ENCODE results near the gene DUOX2. TPM values are rescaled to one million over a fixed set of nuclear protein-coding genes. Genes with fewer than 3 reads are reported as not detected.

Gene DUOX2
- polyA plus RNA-seq, 1 donor (not counting 4 experiments of a cell fraction or from before 2014, with no cell fraction given), result 0.31 TPM

DNA sequence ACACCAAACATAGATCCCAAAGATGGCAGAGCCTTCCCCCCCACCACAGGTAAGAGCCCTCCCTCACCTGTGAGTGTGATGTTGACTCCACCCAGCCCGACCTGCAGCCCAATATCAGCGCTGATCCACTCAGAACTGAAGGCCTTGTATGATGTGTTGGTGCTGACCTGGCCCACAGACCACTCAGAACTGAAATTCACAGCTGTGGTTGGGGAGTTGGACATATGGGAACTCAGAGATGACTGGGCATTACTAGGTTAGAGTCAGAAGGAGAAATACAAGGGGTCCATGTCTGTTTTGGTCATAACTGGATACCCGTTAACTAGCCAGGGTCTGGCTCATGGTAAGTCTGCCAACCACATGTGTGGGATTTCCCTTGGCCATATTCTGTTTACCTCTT lies 7.0 kb upstream of the DUOX2 start:
- dilution Hi-C loops (cut with MboI; ENCODE audit: extremely low pct_ligation_motif_present, low sequenced_read_pairs), result no loop called here
- Histone ChIP-seq H3K36me3 (ENCODE audit: control insufficient read depth in 2 of 2, extremely low read depth in 1 of 2, insufficient read depth in 2 of 2, low read length in 2 of 2) (peaks cover 0 to 3% of the 10 kb centered on the region in 2 experiments), H3K9me3 (ENCODE audit: control insufficient read depth, low read depth, low read length) (no peaks in the 10 kb centered on the region), H2AFZ (ENCODE audit: control insufficient read depth, low read length) (no peak overlapping the region), H3K4me1 (ENCODE audit: control insufficient read depth, extremely low read depth, insufficient read depth, low read length) (peaks cover 14% of the 10 kb centered on the region), H3K27ac (ENCODE audit: control insufficient read depth, insufficient read depth, low read length) (no peak overlapping the region), H3K9ac (ENCODE audit: control insufficient read depth, extremely low read depth, insufficient read depth, low read length) (no peak overlapping the region), H3K9me1 (ENCODE audit: control insufficient read depth, extremely low read depth, insufficient read depth, low read length) (no peaks in the 10 kb centered on the region), H4K20me1 (ENCODE audit: control insufficient read depth, extremely low read depth, insufficient read depth, low read length) (peaks cover 3% of the 10 kb centered on the region), H3K4me3 (ENCODE audit: control insufficient read depth in 2 of 3, extremely low read depth in 1 of 3, insufficient read depth in 2 of 3, low read depth in 1 of 3, low read length in 3 of 3) (no peak overlapping the region), H3K27me3 (ENCODE audit: control insufficient read depth, extremely low read depth, insufficient read depth, low read length) (peaks cover 19% of the 10 kb centered on the region), H3K79me2 (ENCODE audit: control insufficient read depth, insufficient read depth, low read length) (no peaks in the 10 kb centered on the region), H3K4me2 (ENCODE audit: control insufficient read depth, extremely low read depth, insufficient read depth, low read depth, low read length) (no peak overlapping the region)
- FAIRE-seq (no peak), DNase-seq (ENCODE audit: low read depth, low spot score) (no peak)
- TF ChIP-seq CTCF (optimal IDR thresholded peaks at IDR 0.05 in 1 of 3, IDR thresholded peaks at IDR 0.05 in 1 of 3, conservative IDR thresholded peaks at IDR 0.05 in 1 of 3; ENCODE audit: extremely low read depth in 1 of 3, insufficient read depth in 2 of 3, low read length in 3 of 3) (no peak), EZH2 (IDR thresholded peaks at IDR 0.05; ENCODE audit: low read length) (no peak)

DNA sequence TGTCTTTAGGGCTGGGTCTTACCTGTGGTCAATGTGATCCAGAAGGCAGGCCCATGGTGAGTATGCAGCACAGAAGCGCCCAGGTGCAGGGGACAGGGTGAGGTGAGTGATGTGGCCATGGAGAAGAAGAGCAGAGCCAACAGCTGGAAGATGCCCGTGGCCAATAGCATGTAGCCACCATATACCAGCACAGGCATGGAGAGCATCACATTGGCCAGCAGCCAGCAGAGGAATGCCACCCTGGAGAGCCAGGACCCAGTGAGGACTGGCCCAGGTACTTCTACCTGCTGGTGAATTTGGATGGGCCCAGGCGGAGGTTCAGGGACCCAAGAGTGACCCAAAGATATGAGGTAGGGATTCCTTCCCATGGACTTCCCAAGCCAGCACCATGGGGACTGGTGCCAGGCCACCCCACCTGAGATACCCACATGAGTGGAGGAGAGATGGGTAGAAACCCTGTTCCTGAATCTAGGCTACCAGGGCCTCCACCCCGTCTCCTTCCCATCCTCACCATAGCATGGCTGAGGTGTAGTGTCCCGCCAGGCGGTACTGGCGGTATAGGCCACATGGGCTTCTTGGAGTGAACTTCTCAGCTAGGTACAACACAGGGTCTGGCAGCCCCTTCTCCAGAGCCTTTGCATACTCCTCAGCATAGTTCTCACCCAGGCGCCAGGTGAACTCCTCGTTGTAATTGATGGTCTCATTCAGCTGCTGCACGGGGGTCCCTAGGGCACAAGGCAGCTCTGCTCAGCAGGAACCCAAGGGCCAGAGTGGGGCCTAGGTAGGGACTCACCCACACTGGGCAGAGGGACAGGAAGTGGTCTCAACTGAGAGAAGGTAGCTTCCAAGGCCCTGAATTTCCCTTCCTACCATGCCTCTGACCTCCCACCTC lies 6.4 kb upstream of the DUOX2 start:
- Histone ChIP-seq H3K4me3 (ENCODE audit: control insufficient read depth in 2 of 3, extremely low read depth in 1 of 3, insufficient read depth in 2 of 3, low read depth in 1 of 3, low read length in 3 of 3) (no peak overlapping the region), H3K4me2 (ENCODE audit: control insufficient read depth, extremely low read depth, insufficient read depth, low read depth, low read length) (no peak overlapping the region), H4K20me1 (ENCODE audit: control insufficient read depth, extremely low read depth, insufficient read depth, low read length) (peaks cover 3% of the 10 kb centered on the region), H3K4me1 (ENCODE audit: control insufficient read depth, extremely low read depth, insufficient read depth, low read length) (peaks cover 14% of the 10 kb centered on the region), H3K36me3 (ENCODE audit: control insufficient read depth in 2 of 2, extremely low read depth in 1 of 2, insufficient read depth in 2 of 2, low read length in 2 of 2) (peaks cover 0 to 3% of the 10 kb centered on the region in 2 experiments), H3K27ac (ENCODE audit: control insufficient read depth, insufficient read depth, low read length) (no peak overlapping the region), H3K79me2 (ENCODE audit: control insufficient read depth, insufficient read depth, low read length) (no peaks in the 10 kb centered on the region), H3K9me3 (ENCODE audit: control insufficient read depth, low read depth, low read length) (no peaks in the 10 kb centered on the region), H3K9me1 (ENCODE audit: control insufficient read depth, extremely low read depth, insufficient read depth, low read length) (no peaks in the 10 kb centered on the region), H3K27me3 (ENCODE audit: control insufficient read depth, extremely low read depth, insufficient read depth, low read length) (peaks cover 26% of the 10 kb centered on the region), H3K9ac (ENCODE audit: control insufficient read depth, extremely low read depth, insufficient read depth, low read length) (no peak overlapping the region), H2AFZ (ENCODE audit: control insufficient read depth, low read length) (no peak overlapping the region)
- FAIRE-seq (no peak), DNase-seq (ENCODE audit: low read depth, low spot score) (no peak)
- no peak for TF ChIP-seq EZH2 (IDR thresholded peaks at IDR 0.05; ENCODE audit: low read length)
- TF ChIP-seq CTCF (optimal IDR thresholded peaks at IDR 0.05 in 1 of 3, IDR thresholded peaks at IDR 0.05 in 1 of 3, conservative IDR thresholded peaks at IDR 0.05 in 1 of 3; ENCODE audit: extremely low read depth in 1 of 3, insufficient read depth in 2 of 3, low read length in 3 of 3), result no peak
- dilution Hi-C loops (cut with MboI; ENCODE audit: extremely low pct_ligation_motif_present, low sequenced_read_pairs), result no loop called here

Measured in keratinocyte (primary cell).